AG08396 (cell line): ENCODE data around the gene ZNF407.

Experiments
- DNase-seq: peaks from one replicate; pipeline ENCODE4 v3.0.0; 2012; ENCODE audit warnings: low spot score, mixed read lengths

The ZNF407 gene

GRCh38 chr18:74975001-74975400 lies 377.3 kb downstream of the ZNF407 start:
- no peak for DNase-seq

- DNase-seq: no peak
Observed at GRCh38 chr18:74976331-74976909, 378.8 kb downstream of the ZNF407 start.

GRCh38 chr18:74977041-74977440 lies 379.4 kb downstream of the ZNF407 start:
- no peak for DNase-seq

- DNase-seq: no peak
Observed at GRCh38 chr18:74980669-74981068, 383.0 kb downstream of the ZNF407 start.

- no peak for DNase-seq
Observed at GRCh38 chr18:74981476-74981875, 383.8 kb downstream of the ZNF407 start.

GRCh38 chr18:74982946-74983635 lies 385.4 kb downstream of the ZNF407 start:
- no peak for DNase-seq

- no peak for DNase-seq
Observed at GRCh38 chr18:74989134-74989533, 391.5 kb downstream of the ZNF407 start.

- DNase-seq: no peak
Observed at GRCh38 chr18:74990563-74991081, 393.0 kb downstream of the ZNF407 start.

- DNase-seq: no peak
Observed at GRCh38 chr18:74994502-74995418, 397.1 kb downstream of the ZNF407 start.

- no peak for DNase-seq
Observed at GRCh38 chr18:74995419-74995736, 397.7 kb downstream of the ZNF407 start.

- no peak for DNase-seq
Observed at GRCh38 chr18:74996055-74996454, 398.4 kb downstream of the ZNF407 start.

- no peak for DNase-seq
Observed at GRCh38 chr18:74996996-74997395, 399.3 kb downstream of the ZNF407 start.

- DNase-seq: no peak
Observed at GRCh38 chr18:75000920-75001319, 403.2 kb downstream of the ZNF407 start.

GRCh38 chr18:75003039-75003438 lies 405.4 kb downstream of the ZNF407 start:
- peak; percentile 18 for DNase-seq

GRCh38 chr18:75003764-75004690 lies 406.4 kb downstream of the ZNF407 start:
- no peak for DNase-seq

- DNase-seq: peak; percentile 17
Observed at GRCh38 chr18:75005626-75006025, 408.0 kb downstream of the ZNF407 start.

GRCh38 chr18:75008186-75008585 lies 410.5 kb downstream of the ZNF407 start:
- DNase-seq: no peak

GRCh38 chr18:75009296-75009695 lies 411.6 kb downstream of the ZNF407 start:
- DNase-seq: no peak

- no peak for DNase-seq
Observed at GRCh38 chr18:75009878-75010277, 412.2 kb downstream of the ZNF407 start.

- DNase-seq: no peak
Observed at GRCh38 chr18:75010278-75010677, 412.6 kb downstream of the ZNF407 start.

GRCh38 chr18:75010689-75011088 lies 413.0 kb downstream of the ZNF407 start:
- no peak for DNase-seq
